Lower leg skin (tissue), 4 donors: ENCODE results near the gene MDGA2. TPM values are rescaled to one million over a fixed set of nuclear protein-coding genes. Genes with fewer than 3 reads are reported as not detected.
"Not testable (repeated sequence)": the region's sequence is repeated elsewhere in the genome, so short reads cannot be mapped to it uniquely, and the experiment has no call there.

Experiments used
- DNase-seq, 2 donors: peaks; one replicate each; pipeline ENCODE4 v3.0.0-alpha.2; 2019; ENCODE audit warnings: low spot score in 2 of 2
- H3K4me3 ChIP-seq: fragments of 200-600 bp; sonication (generic); 2 replicates; pipeline ENCODE4 v1.5.1; 2017; ENCODE audit warnings: mild to moderate bottlenecking, low read depth; ENCODE audit not compliant: poor library complexity, severe bottlenecking
- POLR2A ChIP-seq, 2 donors: fragments of 450-650 bp; IDR thresholded peaks; one replicate each; pipeline ENCODE4 v1.6.1; 2016 to 2017; ENCODE audit warnings: antibody characterized with exemption in 2 of 2, mild to moderate bottlenecking in 1 of 2, moderate library complexity in 1 of 2
- WGBS, 2 donors: methylation state at CpG; one replicate each; pipeline ENCODE4 v1.1.5; 2018; 5-methylcytosine and 5-hydroxymethylcytosine counted together
- intact Hi-C: fragments of 100-400 bp; cut with DNase I; formaldehyde crosslinking; loops from one replicate; pipeline ENCODE4 v1.15.0; 2023; ENCODE audit warnings: low total_unique reads
- total RNA-seq, 4 donors: library from RNA; depleted of rRNA; stranded (reverse); fragments of >200 nt; gene quantifications; one replicate each; pipeline ENCODE4 v1.1.0, GENCODE V29; 2016
- TF ChIP-seq, protein P1 (sequence below), 3 donors: fragments of 450-650 bp; IDR thresholded peaks; one replicate each; pipeline ENCODE4 v1.5.1; 2016; ENCODE audit warnings: antibody characterized with exemption in 3 of 3, mild to moderate bottlenecking in 3 of 3, moderate library complexity in 2 of 3

MDGA2 gene
- total RNA-seq, 4 donors from 2014 or later = 0.15 to 0.78 (median 0.24) TPM

DNA sequence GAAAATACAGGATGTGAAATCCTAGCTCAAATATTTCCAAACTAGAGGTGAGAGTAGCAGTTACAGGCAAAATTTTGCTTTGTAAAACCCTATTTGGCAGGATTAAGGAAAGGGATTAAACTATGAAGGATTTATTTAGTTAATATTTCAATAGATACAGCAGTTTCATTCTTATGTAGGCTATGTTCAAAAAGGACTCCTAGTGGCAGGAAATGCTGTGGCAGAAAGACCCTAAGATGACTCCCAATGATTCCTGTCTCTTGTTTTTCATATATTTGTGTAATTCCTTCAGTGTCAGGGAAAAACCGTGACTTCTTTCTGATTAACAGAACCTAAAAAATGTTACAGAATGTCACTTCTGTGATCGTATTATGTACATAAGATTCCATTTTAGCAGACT, 724.3 kb downstream of the MDGA2 start:
- 90 to 93% methylated on average over 2 of the region's 2 CpGs for WGBS, 2 donors
- TF ChIP-seq, protein P1, sequence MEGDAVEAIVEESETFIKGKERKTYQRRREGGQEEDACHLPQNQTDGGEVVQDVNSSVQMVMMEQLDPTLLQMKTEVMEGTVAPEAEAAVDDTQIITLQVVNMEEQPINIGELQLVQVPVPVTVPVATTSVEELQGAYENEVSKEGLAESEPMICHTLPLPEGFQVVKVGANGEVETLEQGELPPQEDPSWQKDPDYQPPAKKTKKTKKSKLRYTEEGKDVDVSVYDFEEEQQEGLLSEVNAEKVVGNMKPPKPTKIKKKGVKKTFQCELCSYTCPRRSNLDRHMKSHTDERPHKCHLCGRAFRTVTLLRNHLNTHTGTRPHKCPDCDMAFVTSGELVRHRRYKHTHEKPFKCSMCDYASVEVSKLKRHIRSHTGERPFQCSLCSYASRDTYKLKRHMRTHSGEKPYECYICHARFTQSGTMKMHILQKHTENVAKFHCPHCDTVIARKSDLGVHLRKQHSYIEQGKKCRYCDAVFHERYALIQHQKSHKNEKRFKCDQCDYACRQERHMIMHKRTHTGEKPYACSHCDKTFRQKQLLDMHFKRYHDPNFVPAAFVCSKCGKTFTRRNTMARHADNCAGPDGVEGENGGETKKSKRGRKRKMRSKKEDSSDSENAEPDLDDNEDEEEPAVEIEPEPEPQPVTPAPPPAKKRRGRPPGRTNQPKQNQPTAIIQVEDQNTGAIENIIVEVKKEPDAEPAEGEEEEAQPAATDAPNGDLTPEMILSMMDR (IDR thresholded peaks at IDR 0.05) = no peak
- TF ChIP-seq POLR2A (IDR thresholded peaks at IDR 0.05) = no peak
- H3K4me3 ChIP-seq = no peak overlapping the region
- intact Hi-C loops = no loop called here
- DNase-seq = no peak

DNA sequence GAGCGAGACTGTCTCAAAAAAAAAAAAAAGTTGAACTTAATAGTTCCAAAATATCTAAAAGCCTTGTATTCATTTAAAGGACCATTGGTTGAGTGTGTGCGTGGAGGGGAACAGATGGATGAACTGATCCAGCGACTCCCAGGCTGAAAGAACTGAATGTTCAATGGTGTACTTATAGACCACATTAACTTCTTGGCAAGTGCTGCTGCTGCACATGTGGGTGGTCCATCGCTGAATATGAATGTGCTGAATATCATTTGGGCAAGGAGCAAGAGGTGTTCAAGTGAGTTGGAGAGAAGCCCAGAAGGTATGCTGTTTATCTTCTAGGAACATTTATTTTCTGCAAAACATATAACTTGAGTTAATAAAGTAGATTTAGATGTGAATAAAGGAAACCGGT, 734.8 kb downstream of the MDGA2 start:
- intact Hi-C loops = no loop called here
- TF ChIP-seq POLR2A (IDR thresholded peaks at IDR 0.05) = no peak
- TF ChIP-seq, protein P1 (IDR thresholded peaks at IDR 0.05) = no peak
- H3K4me3 ChIP-seq = no peak overlapping the region
- no peak for DNase-seq
- WGBS, 2 donors = 81 to 87% methylated on average over 5 of the region's 5 CpGs

DNA sequence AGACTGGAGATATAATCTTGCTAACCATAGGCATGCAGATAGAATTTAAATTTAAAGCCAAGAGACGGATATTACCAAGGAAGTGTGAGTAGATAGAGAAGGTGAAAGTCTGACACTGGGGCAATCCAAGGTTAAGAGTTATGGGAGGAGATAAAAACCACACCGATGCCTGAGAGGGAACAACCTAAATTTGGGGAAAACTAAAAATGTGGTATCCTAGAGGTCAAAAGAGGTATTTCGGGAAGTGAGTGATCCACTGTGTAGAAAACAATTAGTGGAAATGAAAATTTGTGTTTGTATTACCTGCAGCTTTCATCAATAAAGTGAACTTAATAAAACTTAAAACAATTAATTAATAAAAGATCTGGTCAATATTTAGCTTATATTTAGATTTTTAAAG, 754.9 kb downstream of the MDGA2 start:
- WGBS, 2 donors = 86 to 89% methylated on average over 3 of the region's 3 CpGs
- TF ChIP-seq POLR2A (IDR thresholded peaks at IDR 0.05) = no peak
- TF ChIP-seq, protein P1 (IDR thresholded peaks at IDR 0.05) = no peak
- no peak overlapping the region for H3K4me3 ChIP-seq
- no peak for DNase-seq
- intact Hi-C loops = no loop called here

DNA sequence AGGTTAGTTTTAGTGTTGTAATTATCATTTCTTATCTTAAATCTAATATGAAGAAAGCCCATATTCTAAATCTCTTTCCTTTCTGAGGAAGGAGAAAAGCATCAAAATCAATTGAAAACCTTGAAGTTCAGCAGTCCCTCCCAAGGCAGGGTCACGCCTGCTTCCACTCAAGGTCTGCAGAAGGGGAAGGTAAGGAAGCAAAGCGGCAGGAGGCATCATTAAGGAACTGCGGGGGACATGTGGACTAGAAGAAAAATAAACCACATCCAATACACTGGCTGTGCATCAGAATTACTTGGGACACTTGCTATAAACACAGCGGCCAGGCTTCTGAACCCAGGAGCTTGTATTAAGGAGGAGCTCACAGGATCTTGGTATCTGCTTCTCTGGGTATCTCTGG, 759.9 kb downstream of the MDGA2 start:
- H3K4me3 ChIP-seq, intact Hi-C loops, DNase-seq: not testable (repeated sequence)
- WGBS, 2 donors = 71% methylated on average over 4 of the region's 4 CpGs

DNA sequence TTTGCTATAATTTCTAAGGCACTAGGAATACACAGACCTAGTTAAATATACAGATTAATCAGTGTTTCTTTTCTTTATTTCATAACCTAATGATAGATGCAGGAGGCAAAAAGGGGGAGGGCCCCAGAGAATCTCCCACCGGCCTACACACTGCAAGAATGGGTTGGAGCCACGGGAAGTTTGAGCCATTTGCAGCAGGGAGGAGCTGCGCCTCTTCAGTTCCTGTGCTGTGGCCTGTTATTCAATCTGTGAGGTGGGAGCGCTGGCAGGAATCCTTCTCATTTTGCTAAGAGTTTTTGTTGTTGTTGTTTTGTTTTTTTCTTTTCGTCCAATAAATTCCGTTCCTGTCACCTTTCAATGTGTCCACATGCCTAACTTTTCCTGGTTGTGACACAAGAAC, 772.6 kb downstream of the MDGA2 start:
- no peak for DNase-seq
- intact Hi-C loops = no loop called here

DNA sequence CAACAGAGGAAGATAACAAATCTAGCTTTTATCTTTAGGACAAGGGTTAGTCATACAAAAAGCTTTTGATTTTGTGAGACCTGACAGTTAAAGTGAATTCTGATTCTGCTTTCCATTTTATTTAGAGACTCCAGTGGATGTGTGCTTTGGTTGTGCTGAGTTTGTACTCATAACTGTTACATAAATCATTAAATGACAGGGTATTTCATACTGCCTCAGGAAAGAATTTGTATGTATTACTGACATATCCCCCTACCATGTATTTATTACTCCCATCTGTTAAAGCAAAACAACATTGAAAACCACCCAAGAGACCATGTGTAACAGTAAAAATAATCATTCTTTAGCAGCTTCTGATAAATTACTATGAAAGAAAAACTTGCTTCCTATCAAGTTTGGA, 780.9 kb downstream of the MDGA2 start:
- no peak overlapping the region for H3K4me3 ChIP-seq
- no peak for DNase-seq
- no peak for TF ChIP-seq POLR2A (IDR thresholded peaks at IDR 0.05)
- TF ChIP-seq, protein P1 (IDR thresholded peaks at IDR 0.05) = no peak
- intact Hi-C loops = no loop called here

More for the DNA sequence above, 772.6 kb downstream of the MDGA2 start:
- H3K4me3 ChIP-seq = no peak overlapping the region
- 51 to 53% methylated on average over 6 of the region's 6 CpGs for WGBS, 2 donors
- TF ChIP-seq POLR2A (IDR thresholded peaks at IDR 0.05) = no peak
- TF ChIP-seq, protein P1 (IDR thresholded peaks at IDR 0.05) = no peak
